B cell (primary cell): Measurements from ENCODE around the gene HOPX. TPM values are rescaled to one million over a fixed set of nuclear protein-coding genes. Genes with fewer than 3 reads are reported as not detected.

Experiments
- ATAC-seq: fragments of 200-7000 bp; cut with Tn5 transposase; one replicate; pipeline ENCODE4 v1.10.0; 2021; ENCODE audit warnings: low read depth, mild to moderate bottlenecking, moderate number of reproducible peaks, moderate library complexity
- CTCF ChIA-PET: fragments of 350-600 bp; sonication (Branson Sonifier 250); formaldehyde crosslinking; loops from one replicate; lab custom pipeline; 2021; ENCODE audit warnings: antibody characterized with exemption, inconsistent platforms; lab: Charles Lee
- POLR2A ChIA-PET: fragments of 350-600 bp; sonication (Branson Sonifier 250); formaldehyde crosslinking; loops from one replicate; lab custom pipeline; 2021; ENCODE audit warnings: antibody characterized with exemption; lab: Charles Lee
- DNase-seq: peaks from one replicate; pipeline ENCODE4 v3.0.0; 2013
- H2AFZ ChIP-seq: 2 replicates; pipeline ENCODE4 v1.6.1; 2012; ENCODE audit warnings: mild to moderate bottlenecking, low read depth, low read length; ENCODE audit not compliant: insufficient read depth, poor library complexity, severe bottlenecking
- H3K27ac ChIP-seq, 2 donors: 1 replicate in 1 of 2; 2 replicates in 1 of 2; pipeline ENCODE4 v1.5.1; 2012 to 2013; ENCODE audit warnings: low read length in 2 of 2, mild to moderate bottlenecking in 2 of 2, moderate library complexity in 1 of 2
- H3K27me3 ChIP-seq, 4 experiments: fragments of 200-600 bp in 1 of 4; sonication (generic) in 1 of 4; replicated peaks in 1 of 4; 1 replicate in 2 of 4; 2 replicates in 2 of 4; pipeline versions ENCODE4 v1.6.1 to v1.7.0; 2013 to 2016; ENCODE audit warnings: low read length in 3 of 4, mild to moderate bottlenecking in 2 of 4, mixed read lengths in 1 of 4, moderate library complexity in 1 of 4; ENCODE audit not compliant: insufficient read depth in 4 of 4, control insufficient read depth in 3 of 4; ENCODE audit errors: control extremely low read depth in 1 of 4
- H3K36me3 ChIP-seq, 2 experiments: replicated peaks in 1 of 2; 1 replicate in 1 of 2; 2 replicates in 1 of 2; pipeline versions ENCODE4 v1.6.1 to v1.7.1; 2013; ENCODE audit warnings: low read length in 1 of 2; ENCODE audit not compliant: insufficient read depth in 2 of 2, control insufficient read depth in 1 of 2; ENCODE audit errors: control extremely low read depth in 1 of 2, extremely low read depth in 1 of 2
- H3K4me1 ChIP-seq, 2 donors: fragments of 200-600 bp in 1 of 2; sonication (generic) in 1 of 2; 1 replicate in 1 of 2; 2 replicates in 1 of 2; pipeline versions ENCODE4 v1.5.1 to v1.6.1; 2013 to 2017; ENCODE audit warnings: low read length in 2 of 2; ENCODE audit not compliant: control insufficient read depth in 2 of 2, insufficient read depth in 2 of 2
- H3K4me2 ChIP-seq: replicated peaks from 2 replicates; pipeline ENCODE3; 2012; ENCODE audit warnings: mild to moderate bottlenecking, low read depth, low read length; ENCODE audit not compliant: poor library complexity, severe bottlenecking
- H3K4me3 ChIP-seq, 5 experiments: fragments of 200-600 bp in 1 of 5; sonication (generic) in 1 of 5; 1 replicate in 3 of 5; 2 replicates in 2 of 5; pipeline versions ENCODE4 v1.5.1 to v1.7.0; 2011 to 2016; ENCODE audit warnings: low read length in 4 of 5, mild to moderate bottlenecking in 4 of 5, low read depth in 2 of 5, control low read depth in 1 of 5, moderate library complexity in 1 of 5; ENCODE audit not compliant: insufficient read depth in 1 of 5; ENCODE audit errors: control extremely low read depth in 1 of 5, extremely low read depth in 1 of 5
- H3K79me2 ChIP-seq: fragments of 200-600 bp; sonication (generic); one replicate; pipeline ENCODE4 v1.6.0; 2016; ENCODE audit warnings: low read length; ENCODE audit not compliant: control insufficient read depth, insufficient read depth
- H3K9ac ChIP-seq: fragments of 200-600 bp; sonication (generic); 2 replicates; pipeline ENCODE4 v1.6.1; 2017; ENCODE audit warnings: mild to moderate bottlenecking, low read length, moderate library complexity
- H3K9me3 ChIP-seq, 3 donors: one replicate each; pipeline versions ENCODE4 v1.6.1 to v1.7.1; 2013; ENCODE audit warnings: low read length in 2 of 3; ENCODE audit not compliant: control insufficient read depth in 2 of 3, insufficient read depth in 1 of 3; ENCODE audit errors: control extremely low read depth in 1 of 3
- H4K20me1 ChIP-seq: 2 replicates; pipeline ENCODE4 v1.6.0; 2012; ENCODE audit warnings: mild to moderate bottlenecking, low read length; ENCODE audit not compliant: insufficient read depth, control insufficient read depth, poor library complexity, severe bottlenecking
- H3K27ac Mint-ChIP-seq: one replicate; pipeline ENCODE4 v1.8.0; 2021; ENCODE audit warnings: mixed read lengths
- H3K27me3 Mint-ChIP-seq: one replicate; pipeline ENCODE4 v1.8.0; 2021; ENCODE audit warnings: mixed read lengths
- H3K4me1 Mint-ChIP-seq: one replicate; pipeline ENCODE4 v1.8.0; 2021; ENCODE audit warnings: mixed read lengths
- H3K4me3 Mint-ChIP-seq: one replicate; pipeline ENCODE4 v1.8.0; 2021; ENCODE audit warnings: mixed read lengths
- H3K9me3 Mint-ChIP-seq: one replicate; pipeline ENCODE4 v1.8.0; 2022; ENCODE audit warnings: mixed read lengths; ENCODE audit not compliant: insufficient read depth
- EZH2 ChIP-seq: IDR thresholded peaks from 2 replicates; pipeline ENCODE4 v1.6.1; 2012; ENCODE audit warnings: borderline replicate concordance, low read depth, mild to moderate bottlenecking, moderate library complexity, low read length; ENCODE audit not compliant: insufficient read depth, poor library complexity, severe bottlenecking
- WGBS: methylation state at CpG from one replicate; pipeline ENCODE4 v1.1.5; 2013; ENCODE audit warnings: missing lambda C conversion rate; ENCODE audit not compliant: insufficient coverage; 5-methylcytosine and 5-hydroxymethylcytosine counted together
- intact Hi-C: fragments of 100-400 bp; cut with micrococcal nuclease; formaldehyde crosslinking; loops from one replicate; pipeline ENCODE4 v1.10.0; 2022
- polyA plus RNA-seq: library from polyadenylated mRNA; depleted of rRNA; stranded (reverse); fragments of >200 nt; gene quantifications from 2 replicates; pipeline ENCODE4 v1.2.3, GENCODE V29; 2012
- total RNA-seq, 2 donors: library from RNA; stranded (reverse); fragments of 120-200 nt in 1 of 2; gene quantifications; 1 replicate in 1 of 2; 2 replicates in 1 of 2; pipeline versions ENCODE4 v1.2.3 to v1.2.4, GENCODE V29; 2013 to 2022
- TF ChIP-seq, protein P1 (sequence below): fragments of 200-600 bp; IDR thresholded peaks from one replicate; pipeline ENCODE4 v1.8.0; 2022; ENCODE audit warnings: antibody characterized with exemption, mild to moderate bottlenecking

Gene HOPX
- total and polyA plus RNA-seq, 2 donors (not counting 1 experiment from before 2014, with no cell fraction given) = 7.4 to 29.2 TPM

DNA sequence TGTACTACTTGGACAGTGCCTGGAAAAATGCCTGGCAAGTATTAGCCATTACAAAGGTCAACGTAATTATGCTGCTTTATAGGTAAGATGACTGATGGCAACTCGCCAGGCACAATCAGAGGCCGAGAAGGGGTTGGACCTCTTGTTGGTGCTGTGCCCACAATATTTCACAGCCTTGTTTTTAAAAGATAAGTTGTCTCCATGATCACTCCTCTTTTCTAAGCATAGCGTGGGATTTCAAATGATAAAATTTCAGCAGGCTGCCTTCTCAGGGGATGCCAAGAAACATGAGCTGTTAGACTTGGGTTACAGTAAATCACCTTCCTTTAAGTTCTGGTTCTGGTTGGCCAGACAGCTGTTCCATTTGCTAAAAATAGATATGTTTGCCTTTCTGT is 26.9 kb downstream of the HOPX start:
- Histone ChIP-seq H2AFZ (no peak overlapping the region), H3K9me3 (no peaks in the 10 kb centered on the region), H3K36me3 (no peaks in the 10 kb centered on the region), H3K79me2 (no peaks in the 10 kb centered on the region), H3K4me3 (no peak overlapping the region), H3K27me3 (peaks cover 0 to 18% (median 0%) of the 10 kb centered on the region in 4 experiments), H3K27ac (no peak overlapping the region), H4K20me1 (no peaks in the 10 kb centered on the region), H3K4me2 (peak overlapping the region; percentile 92), H3K9ac (no peak overlapping the region), H3K4me1 (peaks cover 55 to 62% of the 10 kb centered on the region in 2 donors)
- ChIA-PET CTCF (interaction anchor here (1.3 kb wide), 1 partner anchor 17 kb away, joined by 3 read pairs; no protein-coding TSS in a partner anchor), POLR2A (no interaction called here)
- no peak for TF ChIP-seq EZH2
- TF ChIP-seq, protein P1, sequence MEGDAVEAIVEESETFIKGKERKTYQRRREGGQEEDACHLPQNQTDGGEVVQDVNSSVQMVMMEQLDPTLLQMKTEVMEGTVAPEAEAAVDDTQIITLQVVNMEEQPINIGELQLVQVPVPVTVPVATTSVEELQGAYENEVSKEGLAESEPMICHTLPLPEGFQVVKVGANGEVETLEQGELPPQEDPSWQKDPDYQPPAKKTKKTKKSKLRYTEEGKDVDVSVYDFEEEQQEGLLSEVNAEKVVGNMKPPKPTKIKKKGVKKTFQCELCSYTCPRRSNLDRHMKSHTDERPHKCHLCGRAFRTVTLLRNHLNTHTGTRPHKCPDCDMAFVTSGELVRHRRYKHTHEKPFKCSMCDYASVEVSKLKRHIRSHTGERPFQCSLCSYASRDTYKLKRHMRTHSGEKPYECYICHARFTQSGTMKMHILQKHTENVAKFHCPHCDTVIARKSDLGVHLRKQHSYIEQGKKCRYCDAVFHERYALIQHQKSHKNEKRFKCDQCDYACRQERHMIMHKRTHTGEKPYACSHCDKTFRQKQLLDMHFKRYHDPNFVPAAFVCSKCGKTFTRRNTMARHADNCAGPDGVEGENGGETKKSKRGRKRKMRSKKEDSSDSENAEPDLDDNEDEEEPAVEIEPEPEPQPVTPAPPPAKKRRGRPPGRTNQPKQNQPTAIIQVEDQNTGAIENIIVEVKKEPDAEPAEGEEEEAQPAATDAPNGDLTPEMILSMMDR = no peak
- Mint-ChIP-seq H3K9me3 (no peaks in the 10 kb centered on the region), H3K4me1 (peaks cover 73% of the 10 kb centered on the region), H3K27ac (no peak overlapping the region), H3K4me3 (peak overlapping the region; percentile 96), H3K27me3 (peaks cover 3% of the 10 kb centered on the region)
- ATAC-seq (no peak), DNase-seq (no peak)
- WGBS = 60% methylated on average over 2 of the region's 4 CpGs
- intact Hi-C loops = no loop called here

DNA sequence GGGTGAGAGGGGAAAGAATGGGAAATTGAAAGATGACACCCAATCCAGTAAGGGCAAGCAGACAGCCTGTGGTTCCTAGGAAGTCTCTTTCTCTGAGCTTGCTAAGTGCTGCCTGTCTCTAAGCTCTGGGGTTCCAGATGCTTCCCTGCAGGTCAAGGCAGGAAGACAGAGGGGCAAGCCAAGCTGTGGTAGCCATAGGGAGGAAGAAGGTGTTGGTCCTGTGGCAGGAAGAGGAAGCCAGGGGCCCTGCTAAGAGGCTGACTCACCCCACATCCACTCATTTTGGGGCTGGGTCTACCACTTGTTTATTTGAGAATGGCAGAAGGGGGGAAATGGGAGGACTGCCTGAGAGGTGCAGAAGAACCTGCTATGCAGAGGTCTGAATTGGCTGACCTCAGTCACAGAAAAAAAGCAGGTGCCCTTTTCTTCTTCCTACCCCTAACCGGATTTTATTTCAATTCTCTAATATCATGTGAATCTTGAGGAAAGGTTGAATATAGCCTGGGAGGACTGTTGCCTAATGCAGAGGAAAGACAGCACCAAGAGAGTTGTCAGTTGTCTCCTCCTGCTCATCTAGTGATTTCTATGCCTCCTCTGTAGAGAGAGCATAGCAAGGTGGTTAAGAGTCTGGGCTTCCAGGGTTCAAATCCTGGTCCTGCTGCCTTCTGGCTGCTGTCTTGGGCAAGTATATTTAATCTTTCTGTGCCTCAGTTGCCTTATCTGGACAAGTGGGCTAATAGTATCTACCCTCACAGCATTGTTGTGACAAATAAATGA is 27.4 kb downstream of the HOPX start:
- ChIA-PET POLR2A (no interaction called here), CTCF (interaction anchor here (1.3 kb wide), 1 partner anchor 18 kb away, joined by 3 read pairs; no protein-coding TSS in a partner anchor)
- Mint-ChIP-seq H3K27me3 (no peaks in the 10 kb centered on the region), H3K4me3 (peak overlapping the region; percentile 96), H3K9me3 (no peaks in the 10 kb centered on the region), H3K4me1 (peaks cover 76% of the 10 kb centered on the region), H3K27ac (no peak overlapping the region)
- no peaks in the 10 kb centered on the region for H3K79me2 ChIP-seq
- no peaks in the 10 kb centered on the region for H3K36me3 ChIP-seq
- H3K9ac ChIP-seq = no peak overlapping the region
- H3K27me3 ChIP-seq = peaks cover 0 to 16% (median 0%) of the 10 kb centered on the region in 4 experiments
- no CpG with 5 or more reads among the region's 1 CpG for WGBS
- H3K9me3 ChIP-seq = no peaks in the 10 kb centered on the region
- H3K27ac ChIP-seq = no peak overlapping the region
- DNase-seq (no peak), ATAC-seq (no peak)
- intact Hi-C loops = no loop called here
- peaks cover 56 to 63% of the 10 kb centered on the region in 2 donors for H3K4me1 ChIP-seq
- H3K4me3 ChIP-seq = no peak overlapping the region
- no peaks in the 10 kb centered on the region for H4K20me1 ChIP-seq
- no peak for TF ChIP-seq EZH2
- TF ChIP-seq, protein P1 = no peak
- peak overlapping the region; percentile 92 for H3K4me2 ChIP-seq
- no peak overlapping the region for H2AFZ ChIP-seq
